Loucy (cell line): Measurements from ENCODE around the gene EEF1E1.

Source experiments
- H2AFZ ChIP-seq: fragments of 200-600 bp; sonication (generic); 2 replicates; pipeline ENCODE4 v1.6.0; 2016; ENCODE audit warnings: antibody characterized with exemption, mild to moderate bottlenecking, low read length, moderate library complexity
- H3F3A ChIP-seq: fragments of 200-600 bp; 2 replicates; pipeline ENCODE4 v1.6.0; 2016; ENCODE audit warnings: antibody characterized with exemption, low read depth, mild to moderate bottlenecking
- H3K27me3 ChIP-seq: fragments of 200-600 bp; sonication (generic); 2 replicates; pipeline ENCODE4 v1.6.1; 2014; ENCODE audit warnings: low read length, mild to moderate bottlenecking; ENCODE audit not compliant: insufficient read depth, poor library complexity, severe bottlenecking
- H3K36me3 ChIP-seq: fragments of 200-600 bp; sonication (generic); 2 replicates; pipeline ENCODE4 v1.6.1; 2016; ENCODE audit warnings: low read length; ENCODE audit not compliant: insufficient read depth
- H3K4me1 ChIP-seq: fragments of 200-600 bp; sonication (generic); 2 replicates; pipeline ENCODE4 v1.5.1; 2014; ENCODE audit warnings: low read length, mild to moderate bottlenecking; ENCODE audit not compliant: insufficient read depth, poor library complexity, severe bottlenecking
- H3K4me2 ChIP-seq: fragments of 200-600 bp; sonication (generic); 2 replicates; pipeline ENCODE4 v1.6.0; 2014; ENCODE audit warnings: antibody characterized with exemption, low read length, low read depth, mild to moderate bottlenecking; ENCODE audit not compliant: poor library complexity, severe bottlenecking
- H3K4me3 ChIP-seq: fragments of 200-600 bp; sonication (generic); 2 replicates; pipeline ENCODE4 v1.5.1; 2014; ENCODE audit warnings: low read length, mild to moderate bottlenecking, mixed read lengths; ENCODE audit not compliant: poor library complexity, severe bottlenecking
- H3K79me2 ChIP-seq: fragments of 200-600 bp; sonication (generic); 2 replicates; pipeline ENCODE4 v1.6.1; 2014; ENCODE audit warnings: low read length; ENCODE audit not compliant: insufficient read depth
- H3K9ac ChIP-seq: fragments of 200-600 bp; sonication (generic); 2 replicates; pipeline ENCODE4 v1.6.0; 2014; ENCODE audit warnings: mild to moderate bottlenecking, low read depth, low read length, moderate library complexity; ENCODE audit not compliant: poor library complexity, severe bottlenecking
- H3K9me2 ChIP-seq: fragments of 200-600 bp; sonication (generic); replicated peaks from 2 replicates; pipeline ENCODE4 v1.6.1; 2016; ENCODE audit warnings: low read depth, low read length, mixed read lengths
- H3K9me3 ChIP-seq: fragments of 200-600 bp; sonication (generic); 2 replicates; pipeline ENCODE4 v1.6.1; 2014; ENCODE audit warnings: mild to moderate bottlenecking, antibody characterized with exemption, low read length, low read depth; ENCODE audit not compliant: insufficient read depth
- H4K20me1 ChIP-seq: fragments of 200-600 bp; sonication (generic); 2 replicates; pipeline ENCODE4 v1.6.0; 2014; ENCODE audit warnings: antibody characterized with exemption, low read length, mild to moderate bottlenecking; ENCODE audit not compliant: insufficient read depth, poor library complexity, severe bottlenecking
- EZH2phosphoT487 ChIP-seq: fragments of 200-600 bp; IDR thresholded peaks from 2 replicates; pipeline ENCODE4 v1.6.1; 2018; ENCODE audit warnings: antibody characterized with exemption, mild to moderate bottlenecking, moderate library complexity, borderline replicate concordance
- TF ChIP-seq, protein P1 (sequence below): fragments of 200-600 bp; sonication (generic); conservative IDR thresholded peaks from 2 replicates; pipeline ENCODE4 v1.5.1; 2014; ENCODE audit warnings: mild to moderate bottlenecking, antibody characterized with exemption, low read length

Gene EEF1E1

DNA sequence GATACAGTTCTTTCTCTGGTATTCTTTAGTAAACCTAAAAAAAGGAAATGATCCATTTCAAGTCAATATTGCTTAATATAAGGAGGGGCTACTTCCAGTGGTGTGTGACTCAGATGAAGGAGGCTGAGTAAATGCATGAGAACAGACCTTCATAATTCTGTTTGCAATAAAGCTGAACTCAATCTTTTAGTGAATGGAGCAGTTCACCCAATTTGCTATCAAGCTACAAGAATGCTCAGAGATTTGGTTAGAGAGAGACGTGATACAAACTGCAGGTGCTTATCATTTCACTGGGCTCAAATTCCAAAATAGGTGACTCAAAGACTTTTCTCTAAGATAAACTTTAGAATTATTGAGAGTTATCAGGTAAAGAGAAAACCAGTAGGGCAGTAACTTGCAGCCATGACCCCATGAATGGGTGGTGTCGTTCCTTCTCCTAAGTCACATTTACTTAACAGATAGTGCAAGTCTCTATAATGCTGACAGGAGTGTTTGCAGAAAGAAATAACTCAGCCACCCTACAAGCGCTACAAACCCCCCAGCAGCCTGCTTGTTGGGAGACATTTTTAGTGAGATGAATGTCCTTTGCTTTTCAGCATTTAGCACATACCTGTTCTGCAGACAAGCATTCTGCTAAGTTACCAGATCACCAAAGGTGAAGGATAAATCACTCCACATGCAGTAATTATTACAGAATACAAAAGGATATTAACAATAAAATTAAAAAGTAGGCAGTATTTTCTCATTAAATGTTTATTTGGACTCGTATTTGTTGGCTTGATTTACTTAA lies 21.8 kb downstream of the EEF1E1 start:
- TF ChIP-seq EZH2phosphoT487: no peak
- TF ChIP-seq, protein P1, sequence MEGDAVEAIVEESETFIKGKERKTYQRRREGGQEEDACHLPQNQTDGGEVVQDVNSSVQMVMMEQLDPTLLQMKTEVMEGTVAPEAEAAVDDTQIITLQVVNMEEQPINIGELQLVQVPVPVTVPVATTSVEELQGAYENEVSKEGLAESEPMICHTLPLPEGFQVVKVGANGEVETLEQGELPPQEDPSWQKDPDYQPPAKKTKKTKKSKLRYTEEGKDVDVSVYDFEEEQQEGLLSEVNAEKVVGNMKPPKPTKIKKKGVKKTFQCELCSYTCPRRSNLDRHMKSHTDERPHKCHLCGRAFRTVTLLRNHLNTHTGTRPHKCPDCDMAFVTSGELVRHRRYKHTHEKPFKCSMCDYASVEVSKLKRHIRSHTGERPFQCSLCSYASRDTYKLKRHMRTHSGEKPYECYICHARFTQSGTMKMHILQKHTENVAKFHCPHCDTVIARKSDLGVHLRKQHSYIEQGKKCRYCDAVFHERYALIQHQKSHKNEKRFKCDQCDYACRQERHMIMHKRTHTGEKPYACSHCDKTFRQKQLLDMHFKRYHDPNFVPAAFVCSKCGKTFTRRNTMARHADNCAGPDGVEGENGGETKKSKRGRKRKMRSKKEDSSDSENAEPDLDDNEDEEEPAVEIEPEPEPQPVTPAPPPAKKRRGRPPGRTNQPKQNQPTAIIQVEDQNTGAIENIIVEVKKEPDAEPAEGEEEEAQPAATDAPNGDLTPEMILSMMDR: no peak
- Histone ChIP-seq H3F3A (no peaks in the 10 kb centered on the region), H2AFZ (no peak overlapping the region), H3K4me2 (no peak overlapping the region), H3K9ac (no peak overlapping the region), H3K36me3 (peaks cover 25% of the 10 kb centered on the region; the same call in 1 of the 2 replicates), H3K27me3 (no peaks in the 10 kb centered on the region), H3K4me3 (no peak overlapping the region), H3K4me1 (peaks cover 17% of the 10 kb centered on the region), H3K9me3 (no peaks in the 10 kb centered on the region), H3K79me2 (peaks cover 11% of the 10 kb centered on the region; the same call in 1 of the 2 replicates), H4K20me1 (peaks cover 5% of the 10 kb centered on the region), H3K9me2 (no peaks in the 10 kb centered on the region)

DNA sequence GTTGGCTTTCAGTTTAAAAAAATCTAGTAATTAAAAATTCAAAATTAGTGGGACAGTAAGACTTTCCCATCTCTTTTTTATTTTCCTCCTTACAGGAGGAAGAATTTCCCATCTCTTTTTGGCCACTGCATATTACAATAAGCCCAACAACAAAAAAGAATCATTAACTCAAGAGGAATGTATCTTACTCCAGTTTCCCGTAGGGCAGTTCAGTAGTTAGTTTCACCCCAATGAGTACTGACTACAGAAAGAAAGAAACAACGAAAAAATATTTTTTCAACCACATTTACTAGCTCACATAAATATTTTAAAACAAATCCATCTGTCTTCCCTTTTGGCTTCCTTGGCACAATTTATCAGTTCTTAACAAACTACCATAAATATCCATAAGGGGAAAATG lies 23.2 kb downstream of the EEF1E1 start:
- no peaks in the 10 kb centered on the region for H3K9me2 ChIP-seq
- H3K4me2 ChIP-seq: no peak overlapping the region
- peaks cover 7% of the 10 kb centered on the region; the same call in 1 of the 2 replicates for H3K79me2 ChIP-seq
- H3K9ac ChIP-seq: no peak overlapping the region
- H3K4me1 ChIP-seq: peaks cover 22% of the 10 kb centered on the region
- H3K27me3 ChIP-seq: no peaks in the 10 kb centered on the region
- H3F3A ChIP-seq: no peaks in the 10 kb centered on the region
- TF ChIP-seq, protein P1: no peak
- TF ChIP-seq EZH2phosphoT487: no peak
- peaks cover 5% of the 10 kb centered on the region for H4K20me1 ChIP-seq
- no peak overlapping the region for H3K4me3 ChIP-seq
- H2AFZ ChIP-seq: no peak overlapping the region
- no peaks in the 10 kb centered on the region for H3K9me3 ChIP-seq
- peaks cover 21% of the 10 kb centered on the region; the same call in 1 of the 2 replicates for H3K36me3 ChIP-seq

DNA sequence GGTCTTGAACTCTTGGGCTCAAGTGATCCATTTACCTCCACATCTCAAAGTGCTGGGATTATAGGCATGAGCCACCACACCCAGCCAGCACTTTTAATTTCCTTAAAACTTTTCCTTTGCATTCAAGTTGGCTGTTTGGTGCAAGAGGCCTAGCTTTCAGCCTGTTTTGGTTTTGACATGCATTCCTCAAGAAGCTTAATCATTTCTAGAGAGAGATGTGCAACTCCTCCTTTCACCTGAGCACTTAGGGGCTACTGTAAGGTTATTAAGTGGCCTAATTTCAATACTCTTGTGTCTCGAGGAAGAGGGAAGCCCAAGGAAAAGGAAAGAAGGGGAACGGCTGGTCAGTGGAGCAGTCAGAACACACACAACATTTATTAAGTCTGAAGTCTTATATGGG lies 24.4 kb downstream of the EEF1E1 start:
- TF ChIP-seq, protein P1: no peak
- TF ChIP-seq EZH2phosphoT487: no peak
- no peaks in the 10 kb centered on the region for H3K27me3 ChIP-seq
- peaks cover 5% of the 10 kb centered on the region; the same call in 1 of the 2 replicates for H3K79me2 ChIP-seq
- peaks cover 13% of the 10 kb centered on the region for H3K4me1 ChIP-seq
- H3K9me3 ChIP-seq: no peaks in the 10 kb centered on the region
- H4K20me1 ChIP-seq: peaks cover 3% of the 10 kb centered on the region
- no peaks in the 10 kb centered on the region for H3F3A ChIP-seq
- H3K36me3 ChIP-seq: peaks cover 14% of the 10 kb centered on the region; the same call in 1 of the 2 replicates
- no peak overlapping the region for H2AFZ ChIP-seq
- H3K9me2 ChIP-seq: no peaks in the 10 kb centered on the region
- no peak overlapping the region for H3K4me3 ChIP-seq
- no peak overlapping the region for H3K4me2 ChIP-seq
- no peak overlapping the region for H3K9ac ChIP-seq
